ENCODE measurements around the gene SLF2.

Gene SLF2

DNA sequence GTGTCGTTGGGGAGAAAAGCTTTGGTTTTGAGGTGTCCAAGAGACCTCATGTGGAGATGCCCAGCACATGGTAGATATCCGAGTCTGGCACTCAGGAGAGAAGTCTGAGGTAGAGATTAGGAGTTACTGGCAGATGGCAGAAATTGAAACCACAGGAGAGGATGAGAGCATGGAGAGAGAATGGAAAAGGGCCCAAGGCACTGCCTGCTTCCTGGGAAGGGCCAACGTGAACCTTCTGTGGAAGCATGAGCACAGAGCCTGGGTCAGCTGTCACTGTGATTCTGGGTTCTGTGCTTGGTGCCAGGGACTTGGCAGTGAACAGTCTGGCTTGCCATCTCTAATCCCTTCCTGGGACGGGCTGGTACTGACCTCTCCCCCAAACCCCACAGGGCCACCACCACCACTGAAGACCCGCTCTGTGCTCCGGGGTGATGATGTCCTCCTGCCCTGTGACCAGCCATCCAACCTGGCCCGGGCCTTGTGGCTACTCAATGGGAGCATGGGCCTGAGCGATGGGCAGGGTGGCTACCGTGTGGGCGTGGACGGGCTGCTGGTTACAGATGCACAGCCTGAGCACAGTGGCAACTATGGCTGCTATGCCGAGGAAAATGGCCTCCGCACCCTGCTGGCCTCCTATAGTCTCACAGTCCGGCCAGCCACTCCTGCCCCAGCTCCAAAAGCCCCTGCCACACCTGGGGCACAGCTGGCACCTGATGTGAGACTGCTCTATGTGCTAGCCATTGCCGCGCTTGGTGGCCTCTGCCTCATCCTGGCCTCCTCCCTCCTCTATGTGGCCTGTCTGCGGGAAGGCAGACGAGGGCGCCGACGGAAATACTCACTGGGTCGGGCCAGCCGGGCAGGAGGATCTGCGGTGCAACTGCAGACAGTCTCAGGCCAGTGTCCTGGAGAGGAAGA, 70.4 kb downstream of the SLF2 start:
- CTCF ChIA-PET, result interaction anchor here (11.3 kb wide), 1 partner anchor 14 kb away, joined by 94 read pairs; the partner anchor contains the start of gene LZTS2

DNA sequence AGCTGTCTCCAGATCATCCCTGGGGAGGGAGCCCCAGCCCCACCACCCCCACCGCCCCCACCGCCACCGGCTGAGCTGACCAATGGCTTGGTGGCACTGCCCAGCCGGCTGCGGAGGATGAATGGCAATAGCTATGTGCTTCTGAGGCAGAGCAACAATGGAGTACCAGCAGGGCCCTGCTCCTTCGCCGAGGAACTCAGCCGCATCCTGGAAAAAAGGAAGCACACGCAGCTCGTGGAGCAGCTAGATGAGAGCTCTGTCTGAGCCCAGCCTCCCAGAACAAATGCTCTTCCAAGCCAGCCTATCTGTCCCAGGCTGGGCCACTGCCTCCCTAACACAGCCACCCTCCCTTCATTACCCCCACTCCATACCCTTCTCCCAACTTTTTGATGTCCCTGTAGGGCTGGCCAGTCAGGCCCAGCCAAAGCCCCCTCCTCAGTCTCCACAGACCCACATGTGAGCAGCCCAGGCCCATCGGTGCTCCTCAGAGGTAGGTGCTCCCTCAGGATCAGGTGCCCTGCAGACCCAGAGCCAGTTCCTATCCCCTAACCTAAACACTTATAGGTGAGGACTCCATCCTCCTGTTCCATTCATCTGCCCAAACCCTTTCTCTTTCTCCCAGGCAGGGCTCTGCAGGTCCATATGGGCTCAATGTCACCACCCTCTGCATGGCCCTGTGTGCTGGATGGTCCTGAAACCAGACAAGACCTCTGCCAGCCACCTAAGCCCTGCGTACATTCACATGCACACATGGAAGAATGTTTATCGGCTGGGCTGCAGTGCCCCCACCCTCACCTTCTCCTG, 71.3 kb downstream of the SLF2 start:
- DNase-seq (ENCODE audit: extremely low spot score), result no peak
- TF ChIP-seq CTCF (IDR thresholded peaks at IDR 0.05; ENCODE audit: control extremely low read depth, extremely low read depth, low read depth, missing control alignments), result no peak
- ChIA-PET CTCF (interaction anchor here (11.3 kb wide), 1 partner anchor 13 kb away, joined by 94 read pairs; the partner anchor contains the start of gene LZTS2), POLR2A (no interaction called here)

More for the DNA sequence above, 70.4 kb downstream of the SLF2 start:
- no peak for TF ChIP-seq CTCF (IDR thresholded peaks at IDR 0.05; ENCODE audit: control extremely low read depth, extremely low read depth, low read depth, missing control alignments)
- no peak for DNase-seq (ENCODE audit: extremely low spot score)
- POLR2A ChIA-PET, result interaction anchor here (0.5 kb wide), 1 partner anchor 440 kb away, joined by 4 read pairs; no protein-coding TSS in a partner anchor

GRCh38 chr10:100984672-100985177, 72.0 kb downstream of the SLF2 start:
- CTCF ChIA-PET, result interaction anchor here (0.8 to 11.3 kb wide), 4 partner anchors 9 to 77 kb away, joined by 3 to 94 read pairs (median 6); partner anchors contain the start of genes KAZALD1 and LZTS2
- POLR2A ChIA-PET, result interaction anchor here (0.6 kb wide), 1 partner anchor 1129 kb away, joined by 6 read pairs; no protein-coding TSS in a partner anchor
- TF ChIP-seq CTCF (IDR thresholded peaks at IDR 0.05; ENCODE audit: control extremely low read depth, extremely low read depth, low read depth, missing control alignments), result no peak
- DNase-seq (ENCODE audit: extremely low spot score), result no peak

DNA sequence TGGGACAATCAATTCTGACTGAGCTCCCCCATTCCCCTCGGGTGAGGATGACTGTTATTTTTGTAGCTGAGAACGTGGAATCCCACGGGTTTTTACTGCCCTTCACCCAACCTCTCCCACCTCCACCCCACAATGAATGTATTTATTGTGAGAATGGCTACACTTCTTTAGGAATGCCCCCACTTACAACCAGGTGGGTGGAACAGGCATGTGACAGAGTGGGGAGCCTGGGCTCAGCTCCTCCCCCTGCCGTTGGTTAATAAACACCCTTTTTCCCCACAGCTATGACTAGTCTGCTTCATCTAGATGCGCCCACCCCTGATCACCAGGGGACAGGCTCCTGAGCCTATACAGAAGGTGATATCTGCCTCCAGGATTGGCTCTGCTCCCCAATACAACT, 72.6 kb downstream of the SLF2 start:
- no peak for TF ChIP-seq CTCF (IDR thresholded peaks at IDR 0.05; ENCODE audit: control extremely low read depth, extremely low read depth, low read depth, missing control alignments)
- ChIA-PET POLR2A (interaction anchor here (0.6 kb wide), 1 partner anchor 1128 kb away, joined by 6 read pairs; no protein-coding TSS in a partner anchor), CTCF (interaction anchor here (0.8 to 11.3 kb wide), 6 partner anchors 9 to 80 kb away, joined by 3 to 94 read pairs (median 4); partner anchors contain the start of genes KAZALD1 and LZTS2)
- DNase-seq (ENCODE audit: extremely low spot score), result no peak

DNA sequence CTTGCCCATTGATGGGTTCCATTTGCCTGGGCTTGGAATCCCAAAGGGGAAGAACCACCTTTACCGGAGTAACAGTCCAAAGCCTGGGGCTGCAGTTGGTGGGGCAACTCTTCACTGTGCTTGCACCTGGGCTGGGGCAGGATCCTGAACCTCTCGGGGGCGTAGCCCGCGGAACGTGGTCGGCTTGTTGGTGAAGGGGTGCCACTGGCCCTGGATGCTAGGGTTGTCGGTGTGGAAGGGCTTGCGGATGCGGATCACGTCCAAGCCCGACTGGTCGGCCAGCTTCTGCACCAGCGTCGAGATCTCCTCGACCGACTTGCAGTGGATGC, 73.8 kb downstream of the SLF2 start:
- ChIA-PET POLR2A (no interaction called here), CTCF (interaction anchor here (0.6 to 11.3 kb wide), 7 partner anchors 11 to 78 kb away, joined by 3 to 94 read pairs (median 3); partner anchors contain the start of gene LZTS2)
- no peak for DNase-seq (ENCODE audit: extremely low spot score)
- no peak for TF ChIP-seq CTCF (IDR thresholded peaks at IDR 0.05; ENCODE audit: control extremely low read depth, extremely low read depth, low read depth, missing control alignments)
